ENCODE results near the gene RFC2. TPM values are rescaled to one million over a fixed set of nuclear protein-coding genes. Genes with fewer than 3 reads are reported as not detected.

Gene RFC2
- total and polyA plus RNA-seq, 5 donors: 8.9 to 11.5 (median 9.1) TPM

DNA sequence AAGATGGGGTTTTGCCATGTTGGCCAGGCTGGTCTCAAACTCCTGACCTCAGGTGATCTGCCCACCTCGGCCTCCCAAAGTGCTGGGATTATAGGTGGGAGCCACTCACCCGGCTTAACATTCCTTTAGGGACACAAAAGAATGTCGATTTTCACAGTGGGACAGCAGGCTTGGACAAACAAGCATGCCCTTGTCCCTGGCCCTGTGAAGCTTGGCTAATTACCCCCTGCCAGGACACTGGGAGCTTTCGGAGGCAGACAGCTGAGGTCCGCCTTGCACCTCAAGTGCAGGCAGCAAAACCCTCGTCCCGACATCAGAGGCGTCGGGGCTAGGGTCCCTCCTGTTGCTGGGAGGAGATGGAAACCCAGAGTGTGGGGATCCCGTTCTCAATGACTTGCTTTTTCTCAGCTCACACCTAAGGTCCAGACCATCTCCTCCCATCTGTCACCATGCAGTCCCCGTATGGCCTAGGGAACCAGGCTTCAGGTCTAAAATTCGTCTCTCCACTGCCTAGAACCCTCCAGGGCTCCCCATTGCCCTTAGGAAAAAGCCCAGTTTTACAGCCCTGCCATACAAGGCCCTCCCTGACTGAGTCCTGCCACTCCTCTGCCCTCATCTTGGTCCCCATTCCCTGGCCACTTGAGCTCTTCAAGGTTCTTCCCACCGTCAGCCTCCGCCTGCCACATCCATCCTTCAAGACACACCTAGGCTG lies 28.7 kb upstream of the RFC2 start:
- Histone ChIP-seq H3K9me3 (ENCODE audit: control insufficient read depth, low read length) (no peaks in the 10 kb centered on the region), H3K27ac (ENCODE audit: low read length) (no peak overlapping the region), H3K4me1 (ENCODE audit: control insufficient read depth, insufficient read depth, low read length) (peaks cover 3% of the 10 kb centered on the region), H3K4me3 (ENCODE audit: low read length) (no peak overlapping the region), H3K27me3 (ENCODE audit: control insufficient read depth, insufficient read depth) (no peaks in the 10 kb centered on the region)
- DNase-seq (no peak), ATAC-seq (no peak)
- intact Hi-C loops (cut with DNase I): no loop called here
- WGBS: 89% methylated on average over 14 of the region's 14 CpGs

GRCh38 chr7:74280985-74281384 lies 26.8 kb upstream of the RFC2 start:
- 90% methylated on average over 8 of the region's 8 CpGs for WGBS
- no peaks in the 10 kb centered on the region for H3K9me3 ChIP-seq (ENCODE audit: control insufficient read depth, low read length)
- H3K4me1 ChIP-seq (ENCODE audit: control insufficient read depth, insufficient read depth, low read length): peaks cover 3% of the 10 kb centered on the region
- intact Hi-C loops (cut with DNase I): no loop called here
- no peak overlapping the region for H3K4me3 ChIP-seq (ENCODE audit: low read length)
- DNase-seq (no peak), ATAC-seq (no peak)
- no peaks in the 10 kb centered on the region for H3K27me3 ChIP-seq (ENCODE audit: control insufficient read depth, insufficient read depth)
- no peak overlapping the region for H3K27ac ChIP-seq (ENCODE audit: low read length)

- WGBS: 96% methylated on average over 4 of the region's 4 CpGs
- H3K27me3 ChIP-seq (ENCODE audit: control insufficient read depth, insufficient read depth): no peaks in the 10 kb centered on the region
- peaks cover 3% of the 10 kb centered on the region for H3K4me1 ChIP-seq (ENCODE audit: control insufficient read depth, insufficient read depth, low read length)
- no peak for DNase-seq
- no peak overlapping the region for H3K27ac ChIP-seq (ENCODE audit: low read length)
- no peak overlapping the region for H3K4me3 ChIP-seq (ENCODE audit: low read length)
- H3K9me3 ChIP-seq (ENCODE audit: control insufficient read depth, low read length): no peaks in the 10 kb centered on the region
- ATAC-seq: no peak
- intact Hi-C loops (cut with DNase I): no loop called here
Measured at GRCh38 chr7:74277636-74278035, 23.4 kb upstream of the RFC2 start.

DNA sequence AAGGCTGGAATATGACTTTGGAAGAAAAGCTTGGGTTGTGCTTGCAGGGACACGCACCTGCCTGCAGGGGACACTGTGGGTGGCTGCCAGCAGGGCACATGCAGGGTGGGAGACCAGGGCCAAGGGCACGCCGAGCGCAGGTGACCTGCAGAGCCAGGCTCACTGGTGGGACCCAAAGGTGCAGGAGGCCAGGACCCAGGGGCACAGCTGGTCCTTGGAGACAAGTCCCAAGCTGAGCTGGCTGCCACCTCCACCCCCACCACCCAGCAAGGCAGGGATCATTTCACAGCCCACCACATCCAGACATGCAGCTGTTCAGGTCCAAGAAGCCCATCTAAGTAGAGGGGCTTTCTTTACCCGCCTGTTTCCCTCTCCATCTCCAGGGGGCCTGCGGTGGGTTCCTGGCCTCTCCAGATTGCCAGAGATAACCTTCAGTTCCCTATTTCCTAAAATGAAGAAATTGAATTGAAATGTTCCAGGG lies 21.2 kb upstream of the RFC2 start:
- intact Hi-C loops (cut with DNase I): no loop called here
- no peak overlapping the region for H3K4me3 ChIP-seq (ENCODE audit: low read length)
- H3K27me3 ChIP-seq (ENCODE audit: control insufficient read depth, insufficient read depth): no peaks in the 10 kb centered on the region
- H3K4me1 ChIP-seq (ENCODE audit: control insufficient read depth, insufficient read depth, low read length): peaks cover 3% of the 10 kb centered on the region
- no peaks in the 10 kb centered on the region for H3K9me3 ChIP-seq (ENCODE audit: control insufficient read depth, low read length)
- no peak overlapping the region for H3K27ac ChIP-seq (ENCODE audit: low read length)
- DNase-seq (no peak), ATAC-seq (no peak)
- WGBS: 70% methylated on average over 6 of the region's 6 CpGs

GRCh38 chr7:74272305-74273038 lies 18.3 kb upstream of the RFC2 start:
- DNase-seq (peak; percentile 79 to 88 (median 83)), ATAC-seq (peak; percentile 76 to 90)
- intact Hi-C loops (cut with DNase I): no loop called here
- WGBS: 33% methylated on average over 10 of the region's 10 CpGs
- Histone ChIP-seq H3K4me3 (ENCODE audit: low read length) (no peak overlapping the region), H3K27me3 (ENCODE audit: control insufficient read depth, insufficient read depth) (no peaks in the 10 kb centered on the region), H3K9me3 (ENCODE audit: control insufficient read depth, low read length) (no peaks in the 10 kb centered on the region), H3K4me1 (ENCODE audit: control insufficient read depth, insufficient read depth, low read length) (no peaks in the 10 kb centered on the region), H3K27ac (ENCODE audit: low read length) (peak overlapping the region; percentile 15)

GRCh38 chr7:74271742-74272141 lies 17.5 kb upstream of the RFC2 start:
- intact Hi-C loops (cut with DNase I): no loop called here
- WGBS: 59% methylated on average over 6 of the region's 6 CpGs
- ATAC-seq: no peak
- no peak overlapping the region for H3K4me3 ChIP-seq (ENCODE audit: low read length)
- H3K9me3 ChIP-seq (ENCODE audit: control insufficient read depth, low read length): no peaks in the 10 kb centered on the region
- DNase-seq: no peak
- no peaks in the 10 kb centered on the region for H3K27me3 ChIP-seq (ENCODE audit: control insufficient read depth, insufficient read depth)
- no peaks in the 10 kb centered on the region for H3K4me1 ChIP-seq (ENCODE audit: control insufficient read depth, insufficient read depth, low read length)
- H3K27ac ChIP-seq (ENCODE audit: low read length): no peak overlapping the region

DNA sequence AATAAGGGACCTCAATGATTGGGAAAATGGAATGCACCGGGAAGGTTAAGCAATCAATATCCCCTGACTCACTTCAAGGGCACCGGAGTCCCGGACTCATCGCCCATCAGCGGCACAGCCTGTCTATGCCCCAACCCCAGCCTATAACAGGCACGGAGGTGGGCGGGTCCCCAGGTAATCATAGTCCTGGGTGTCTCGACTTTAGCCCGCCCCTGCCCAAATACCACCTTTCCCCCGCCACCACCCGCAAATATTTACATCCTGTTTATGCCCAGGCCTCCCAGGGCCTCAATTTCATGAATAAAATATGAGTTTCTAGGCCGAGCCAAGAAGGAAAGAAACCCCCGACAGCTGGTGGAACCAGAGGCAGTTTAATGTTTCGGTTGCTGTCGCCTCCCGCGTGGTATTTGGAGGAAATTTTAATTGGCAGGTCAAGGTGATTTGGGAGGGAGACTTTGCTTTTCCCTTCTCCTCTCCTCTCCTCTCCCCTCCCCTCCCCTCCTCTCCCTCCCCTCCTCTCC lies 15.6 kb upstream of the RFC2 start:
- H3K4me1 ChIP-seq (ENCODE audit: control insufficient read depth, insufficient read depth, low read length): no peaks in the 10 kb centered on the region
- intact Hi-C loops (cut with DNase I): no loop called here

DNA sequence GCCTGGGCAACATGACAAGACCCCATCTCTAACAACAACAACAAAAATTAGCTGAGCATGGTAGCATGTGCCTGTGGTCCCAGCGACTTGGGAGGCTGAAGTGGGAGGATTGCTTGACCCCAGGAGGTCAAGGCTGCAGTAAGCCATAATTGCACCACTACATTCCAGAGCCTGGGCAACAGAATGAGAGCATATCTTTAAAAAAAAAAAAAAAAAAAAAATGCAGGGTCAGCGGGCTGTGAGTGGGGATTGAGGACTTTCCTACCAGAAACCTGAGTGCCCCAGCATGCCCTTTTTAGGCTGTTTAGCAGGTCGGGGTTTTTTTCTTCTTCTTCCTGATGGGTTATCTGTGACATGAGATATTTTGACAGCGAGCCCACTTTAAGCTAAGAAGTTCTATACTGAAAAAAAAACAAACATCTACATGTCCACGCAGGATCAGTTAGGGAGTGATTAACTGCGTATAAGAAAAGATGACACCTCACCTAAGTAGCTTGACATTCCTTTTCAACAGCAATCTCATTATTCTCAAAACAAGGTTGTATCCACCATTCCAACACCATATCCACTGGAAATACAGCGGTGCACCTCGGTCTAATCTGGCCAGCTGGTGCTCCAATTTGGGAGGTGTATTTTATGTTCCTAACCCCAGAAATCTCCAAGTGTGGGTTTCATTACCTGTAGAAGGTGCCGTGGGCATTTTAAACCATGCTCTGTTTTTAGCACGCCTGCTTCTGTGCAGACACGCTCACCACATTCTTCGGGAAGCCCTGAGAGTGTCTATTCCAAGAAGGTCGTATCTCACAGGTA lies 13.8 kb upstream of the RFC2 start:
- 70% methylated on average over 13 of the region's 13 CpGs for WGBS
- Histone ChIP-seq H3K9me3 (ENCODE audit: control insufficient read depth, low read length) (no peaks in the 10 kb centered on the region), H3K4me1 (ENCODE audit: control insufficient read depth, insufficient read depth, low read length) (no peaks in the 10 kb centered on the region), H3K4me3 (ENCODE audit: low read length) (no peak overlapping the region), H3K27me3 (ENCODE audit: control insufficient read depth, insufficient read depth) (no peaks in the 10 kb centered on the region), H3K27ac (ENCODE audit: low read length) (no peak overlapping the region)
- DNase-seq: no peak
- intact Hi-C loops (cut with DNase I): no loop called here
- ATAC-seq: no peak

More for the DNA sequence above, 15.6 kb upstream of the RFC2 start:
- Histone ChIP-seq H3K9me3 (ENCODE audit: control insufficient read depth, low read length) (no peaks in the 10 kb centered on the region), H3K27me3 (ENCODE audit: control insufficient read depth, insufficient read depth) (no peaks in the 10 kb centered on the region), H3K4me3 (ENCODE audit: low read length) (peak overlapping the region; percentile 98), H3K27ac (ENCODE audit: low read length) (no peak overlapping the region)
- WGBS: 1% methylated on average over 17 of the region's 17 CpGs
- DNase-seq: peak; percentile 59 to 74 (median 73)
- peak; percentile 60 to 64 for ATAC-seq

DNA sequence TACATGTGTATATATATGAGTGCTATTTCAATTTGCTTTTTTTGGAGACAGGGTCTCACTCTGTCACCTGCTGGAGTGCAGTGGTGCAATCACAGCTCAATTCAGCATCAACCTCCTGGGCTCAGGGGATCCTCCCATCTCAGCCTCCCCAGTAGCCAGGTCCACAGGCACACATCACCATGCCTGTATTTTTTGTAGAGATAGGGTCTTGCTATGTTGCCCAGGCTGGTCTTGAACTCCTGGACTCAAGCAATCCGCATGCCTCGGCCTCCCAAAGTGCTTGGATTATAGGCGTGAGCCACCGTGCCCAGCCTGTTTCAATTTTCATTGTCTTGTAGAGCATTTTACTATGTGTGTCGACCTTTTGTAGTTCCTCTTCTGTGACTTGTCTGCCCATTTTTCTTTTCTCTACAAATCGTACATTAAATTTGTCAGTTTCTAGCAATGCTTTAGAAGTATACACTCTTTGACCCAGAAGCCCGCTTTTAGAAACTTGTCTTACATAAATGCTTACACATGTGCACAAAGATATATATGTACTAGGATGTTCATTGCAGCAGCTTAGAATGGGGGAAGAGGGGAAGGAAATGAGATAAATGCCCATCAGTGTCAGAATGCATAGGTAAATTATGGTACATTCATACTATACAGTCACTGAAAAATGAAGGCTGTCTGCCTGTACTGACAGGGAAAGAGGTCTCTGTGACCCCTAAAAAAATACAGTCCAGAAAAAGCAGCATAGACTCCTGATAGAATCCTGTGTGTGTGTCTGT lies 12.2 kb upstream of the RFC2 start:
- no peaks in the 10 kb centered on the region for H3K27me3 ChIP-seq (ENCODE audit: control insufficient read depth, insufficient read depth)
- ATAC-seq: no peak
- H3K4me1 ChIP-seq (ENCODE audit: control insufficient read depth, insufficient read depth, low read length): no peaks in the 10 kb centered on the region
- no peak for DNase-seq
- H3K4me3 ChIP-seq (ENCODE audit: low read length): no peak overlapping the region
- no peaks in the 10 kb centered on the region for H3K9me3 ChIP-seq (ENCODE audit: control insufficient read depth, low read length)
- H3K27ac ChIP-seq (ENCODE audit: low read length): no peak overlapping the region
- intact Hi-C loops (cut with DNase I): no loop called here
- WGBS: 72% methylated on average over 7 of the region's 7 CpGs

- intact Hi-C loops (cut with DNase I): no loop called here
- Histone ChIP-seq H3K4me3 (ENCODE audit: low read length) (no peak overlapping the region), H3K27me3 (ENCODE audit: control insufficient read depth, insufficient read depth) (no peaks in the 10 kb centered on the region), H3K4me1 (ENCODE audit: control insufficient read depth, insufficient read depth, low read length) (no peaks in the 10 kb centered on the region), H3K9me3 (ENCODE audit: control insufficient read depth, low read length) (no peaks in the 10 kb centered on the region), H3K27ac (ENCODE audit: low read length) (no peak overlapping the region)
- DNase-seq (no peak), ATAC-seq (no peak)
- 76% methylated on average over 21 of the region's 21 CpGs for WGBS
Measured at GRCh38 chr7:74263399-74264120, 9.4 kb upstream of the RFC2 start.
